ENCODE measurements around the gene TNS3. TPM values are rescaled to one million over a fixed set of nuclear protein-coding genes. Genes with fewer than 3 reads are reported as not detected.

Gene TNS3
- total RNA-seq, 1 experiment from 2014 or later = 9.5 TPM

DNA sequence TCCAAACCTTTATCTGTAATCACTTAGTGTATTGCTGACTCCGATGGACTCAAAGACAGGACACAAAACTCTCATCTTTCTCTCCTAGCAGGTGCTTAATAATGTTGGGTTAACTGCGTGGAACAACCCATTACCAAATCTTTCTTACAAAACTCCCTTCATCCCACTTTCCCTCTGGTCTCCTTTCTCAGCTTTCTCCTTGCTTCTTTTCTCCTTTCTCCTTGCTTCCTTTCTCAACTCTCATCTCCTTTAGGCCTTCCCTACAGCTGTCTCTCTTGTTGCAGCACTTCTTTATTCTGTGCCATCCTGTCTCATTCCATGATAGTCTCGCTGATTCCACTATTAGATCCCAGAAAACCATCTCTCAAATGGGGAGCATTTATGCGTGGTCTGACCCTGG is 67.5 kb downstream of the TNS3 start:
- Mint-ChIP-seq H3K4me3 (no peak overlapping the region), H3K27me3 (ENCODE audit: low read depth) (peaks cover 4% of the 10 kb centered on the region; the same call in 1 of the 2 replicates), H3K36me3 (ENCODE audit: insufficient read depth in 1 of 3, low read depth in 3 of 3) (peaks cover 0 to 8% (median 3%) of the 10 kb centered on the region in 3 experiments; a peak in 2 of 7 replicates), H3K27ac (no peak overlapping the region), H3K4me1 (peaks cover 7 to 8% of the 10 kb centered on the region in 2 experiments; a peak in 3 of 4 replicates), H3K9me3 (no peaks in the 10 kb centered on the region)
- no peak overlapping the region for H2AK5ac ChIP-seq (ENCODE audit: insufficient read length, low read length)
- H4K20me1 ChIP-seq (ENCODE audit: control insufficient read depth, insufficient read depth, insufficient read length) = no peaks in the 10 kb centered on the region
- no peaks in the 10 kb centered on the region for H3K27me3 ChIP-seq (ENCODE audit: insufficient read depth, low read length)
- H2BK120ac ChIP-seq (ENCODE audit: low read depth, low read length, poor library complexity, severe bottlenecking) = no peak overlapping the region
- no peak overlapping the region for H2BK15ac ChIP-seq (ENCODE audit: low read depth, low read length)
- no peak overlapping the region for H3K9ac ChIP-seq (ENCODE audit: extremely low read depth, insufficient read length, low read length)
- H3K79me2 ChIP-seq (ENCODE audit: insufficient read depth, low read length) = peaks cover 4% of the 10 kb centered on the region; the same call in 1 of the 2 replicates
- H3K4me1 ChIP-seq (ENCODE audit: insufficient read depth, low read length) = no peaks in the 10 kb centered on the region
- no peak overlapping the region for H2BK5ac ChIP-seq (ENCODE audit: insufficient read length, low read length)
- H3K27ac ChIP-seq (ENCODE audit: insufficient read length, low read depth, low read length) = no peak overlapping the region
- no peaks in the 10 kb centered on the region for H3K9me3 ChIP-seq (ENCODE audit: control insufficient read depth, low read depth, low read length)
- TF ChIP-seq, protein P1, sequence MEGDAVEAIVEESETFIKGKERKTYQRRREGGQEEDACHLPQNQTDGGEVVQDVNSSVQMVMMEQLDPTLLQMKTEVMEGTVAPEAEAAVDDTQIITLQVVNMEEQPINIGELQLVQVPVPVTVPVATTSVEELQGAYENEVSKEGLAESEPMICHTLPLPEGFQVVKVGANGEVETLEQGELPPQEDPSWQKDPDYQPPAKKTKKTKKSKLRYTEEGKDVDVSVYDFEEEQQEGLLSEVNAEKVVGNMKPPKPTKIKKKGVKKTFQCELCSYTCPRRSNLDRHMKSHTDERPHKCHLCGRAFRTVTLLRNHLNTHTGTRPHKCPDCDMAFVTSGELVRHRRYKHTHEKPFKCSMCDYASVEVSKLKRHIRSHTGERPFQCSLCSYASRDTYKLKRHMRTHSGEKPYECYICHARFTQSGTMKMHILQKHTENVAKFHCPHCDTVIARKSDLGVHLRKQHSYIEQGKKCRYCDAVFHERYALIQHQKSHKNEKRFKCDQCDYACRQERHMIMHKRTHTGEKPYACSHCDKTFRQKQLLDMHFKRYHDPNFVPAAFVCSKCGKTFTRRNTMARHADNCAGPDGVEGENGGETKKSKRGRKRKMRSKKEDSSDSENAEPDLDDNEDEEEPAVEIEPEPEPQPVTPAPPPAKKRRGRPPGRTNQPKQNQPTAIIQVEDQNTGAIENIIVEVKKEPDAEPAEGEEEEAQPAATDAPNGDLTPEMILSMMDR (conservative IDR thresholded peaks at IDR 0.05) = no peak
- no peak overlapping the region for H3K4ac ChIP-seq (ENCODE audit: low read depth, low read length)
- no peak overlapping the region for H3K18ac ChIP-seq (ENCODE audit: insufficient read length, low read depth, low read length)
- no peak overlapping the region for H3K23ac ChIP-seq (ENCODE audit: insufficient read length, low read depth, low read length)
- H3K4me2 ChIP-seq (ENCODE audit: insufficient read depth, insufficient read length, low read length) = no peak overlapping the region
- no peak overlapping the region for H3T11ph ChIP-seq (ENCODE audit: low read length)
- H4K5ac ChIP-seq (ENCODE audit: insufficient read length, low read depth, low read length) = no peak overlapping the region
- no peak overlapping the region for H3K14ac ChIP-seq (ENCODE audit: insufficient read depth, low read length)
- no peak overlapping the region for H2BK12ac ChIP-seq (ENCODE audit: insufficient read length, low read depth, low read length)
- no peak overlapping the region for H2AFZ ChIP-seq (ENCODE audit: low read length)
- no CpG with 5 or more reads among the region's 4 CpGs for WGBS (ENCODE audit: extremely low coverage, insufficient read length, low lambda C conversion rate)
- no peak overlapping the region for H2BK20ac ChIP-seq (ENCODE audit: low read depth, low read length, poor library complexity, severe bottlenecking)
- H3K23me2 ChIP-seq (ENCODE audit: insufficient read length, low read depth, low read length, poor library complexity, severe bottlenecking) = no peaks in the 10 kb centered on the region
- H3K56ac ChIP-seq (ENCODE audit: insufficient read length, low read depth, low read length) = no peak overlapping the region
- H4K8ac ChIP-seq (replicated peaks; ENCODE audit: insufficient read length, low read depth, low read length) = no peak overlapping the region
- no peak overlapping the region for H4K91ac ChIP-seq (ENCODE audit: insufficient read length, low read depth, low read length)
- no peaks in the 10 kb centered on the region for H3K79me1 ChIP-seq (ENCODE audit: insufficient read depth, low read depth, low read length, poor library complexity, severe bottlenecking)
- no peak for DNase-seq
